ENCODE data around the gene PVR.

DNA sequence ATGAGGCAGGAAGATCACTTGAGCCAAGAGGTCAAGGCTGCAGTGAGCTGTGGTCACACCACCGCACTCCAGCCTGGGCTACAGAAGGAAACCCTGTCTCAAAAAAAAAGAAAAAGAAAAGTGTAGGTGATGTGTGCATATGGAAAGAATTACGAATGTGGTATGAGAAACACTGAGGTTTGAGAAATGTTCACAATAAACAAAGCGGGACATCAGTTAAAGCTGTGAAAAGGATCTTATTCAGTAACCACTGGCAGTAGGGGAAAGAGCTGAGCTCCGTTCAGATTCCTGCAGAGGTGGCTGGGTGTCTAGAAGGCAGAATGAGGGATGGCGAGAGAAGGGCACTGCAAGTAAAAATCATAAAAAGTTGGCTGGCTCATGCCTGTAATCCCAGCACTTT is 34.5 kb upstream of the PVR start:
- TF ChIP-seq, protein P1, sequence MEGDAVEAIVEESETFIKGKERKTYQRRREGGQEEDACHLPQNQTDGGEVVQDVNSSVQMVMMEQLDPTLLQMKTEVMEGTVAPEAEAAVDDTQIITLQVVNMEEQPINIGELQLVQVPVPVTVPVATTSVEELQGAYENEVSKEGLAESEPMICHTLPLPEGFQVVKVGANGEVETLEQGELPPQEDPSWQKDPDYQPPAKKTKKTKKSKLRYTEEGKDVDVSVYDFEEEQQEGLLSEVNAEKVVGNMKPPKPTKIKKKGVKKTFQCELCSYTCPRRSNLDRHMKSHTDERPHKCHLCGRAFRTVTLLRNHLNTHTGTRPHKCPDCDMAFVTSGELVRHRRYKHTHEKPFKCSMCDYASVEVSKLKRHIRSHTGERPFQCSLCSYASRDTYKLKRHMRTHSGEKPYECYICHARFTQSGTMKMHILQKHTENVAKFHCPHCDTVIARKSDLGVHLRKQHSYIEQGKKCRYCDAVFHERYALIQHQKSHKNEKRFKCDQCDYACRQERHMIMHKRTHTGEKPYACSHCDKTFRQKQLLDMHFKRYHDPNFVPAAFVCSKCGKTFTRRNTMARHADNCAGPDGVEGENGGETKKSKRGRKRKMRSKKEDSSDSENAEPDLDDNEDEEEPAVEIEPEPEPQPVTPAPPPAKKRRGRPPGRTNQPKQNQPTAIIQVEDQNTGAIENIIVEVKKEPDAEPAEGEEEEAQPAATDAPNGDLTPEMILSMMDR (IDR thresholded peaks at IDR 0.05), result no peak
- TF ChIP-seq POLR2AphosphoS5 (IDR thresholded peaks at IDR 0.05; ENCODE audit: low read depth, low read length) (no peak), SIN3A (IDR thresholded peaks at IDR 0.05; ENCODE audit: borderline replicate concordance, insufficient read depth, low read depth, low read length) (no peak)

Measured in Panc1 (cell line).